Memory B cell (primary cell): ENCODE results near the gene ANKRD11.
"Not testable (repeated sequence)": the region's sequence is repeated elsewhere in the genome, so short reads cannot be mapped to it uniquely, and the experiment has no call there.

Source experiments
- ATAC-seq: fragments of 150-1000 bp; cut with Tn5 transposase; 2 replicates; pipeline ENCODE4 v1.10.0; 2021; ENCODE audit warnings: low read depth, mild to moderate bottlenecking, moderate library complexity
- DNase-seq, 2 donors: peaks; one replicate each; pipeline ENCODE4 v3.0.0; 2022; ENCODE audit warnings: low spot score in 2 of 2
- H3K27ac Mint-ChIP-seq: one replicate; pipeline ENCODE4 v1.8.0; 2022; ENCODE audit warnings: mild to moderate bottlenecking, moderate library complexity, mixed read lengths
- H3K27me3 Mint-ChIP-seq: one replicate; pipeline ENCODE4 v1.8.0; 2022; ENCODE audit warnings: mixed read lengths
- H3K36me3 Mint-ChIP-seq: one replicate; pipeline ENCODE4 v1.8.0; 2022; ENCODE audit warnings: mild to moderate bottlenecking, mixed read lengths
- H3K4me1 Mint-ChIP-seq: one replicate; pipeline ENCODE4 v1.8.0; 2022; ENCODE audit warnings: mixed read lengths
- H3K4me3 Mint-ChIP-seq: one replicate; pipeline ENCODE4 v1.8.0; 2022; ENCODE audit warnings: mild to moderate bottlenecking, moderate library complexity, mixed read lengths
- H3K9me3 Mint-ChIP-seq: one replicate; pipeline ENCODE4 v1.8.0; 2022; ENCODE audit warnings: mixed read lengths

Gene ANKRD11

DNA sequence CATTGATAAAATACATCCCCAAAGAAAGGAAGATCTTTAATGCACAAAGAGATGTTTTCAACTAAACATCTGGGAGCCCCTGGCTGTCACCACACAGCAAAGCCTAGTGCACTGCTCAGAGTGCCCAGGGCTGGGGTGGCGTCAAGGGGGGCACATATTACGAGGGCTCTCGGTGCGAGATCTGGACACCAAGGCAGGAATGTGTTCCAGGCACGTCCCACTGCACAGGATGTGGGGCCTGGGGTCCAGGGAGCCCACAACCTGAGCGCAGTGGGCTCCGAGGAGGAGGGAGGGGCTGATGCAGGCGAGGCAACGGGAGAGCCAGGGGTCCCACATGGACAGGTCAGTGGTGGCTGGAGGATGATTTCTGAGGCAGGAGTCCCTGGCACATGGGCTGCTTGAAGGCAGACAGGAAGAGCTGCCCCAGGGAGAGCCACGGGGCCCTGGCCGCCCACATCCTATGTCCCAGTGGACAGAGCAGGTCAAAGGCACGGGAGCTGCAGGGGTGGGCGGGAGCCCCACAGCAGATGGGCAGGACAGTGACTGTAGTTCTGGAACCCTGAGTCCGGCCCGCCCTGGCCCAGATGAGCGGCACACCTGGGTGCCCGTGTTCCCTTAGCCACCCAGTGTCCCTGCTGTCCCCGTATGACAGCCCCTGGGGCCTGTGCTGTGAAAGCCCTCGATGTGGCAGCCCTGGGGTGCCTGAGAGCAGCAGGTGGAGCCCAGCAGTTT, 216.5 kb downstream of the ANKRD11 start:
- Mint-ChIP-seq H3K36me3 (peaks cover 47% of the 10 kb centered on the region), H3K4me3 (no peak overlapping the region), H3K9me3 (no peaks in the 10 kb centered on the region), H3K27me3 (no peaks in the 10 kb centered on the region), H3K27ac (no peak overlapping the region), H3K4me1 (peaks cover 2% of the 10 kb centered on the region)
- DNase-seq (no peak), ATAC-seq (no peak)

DNA sequence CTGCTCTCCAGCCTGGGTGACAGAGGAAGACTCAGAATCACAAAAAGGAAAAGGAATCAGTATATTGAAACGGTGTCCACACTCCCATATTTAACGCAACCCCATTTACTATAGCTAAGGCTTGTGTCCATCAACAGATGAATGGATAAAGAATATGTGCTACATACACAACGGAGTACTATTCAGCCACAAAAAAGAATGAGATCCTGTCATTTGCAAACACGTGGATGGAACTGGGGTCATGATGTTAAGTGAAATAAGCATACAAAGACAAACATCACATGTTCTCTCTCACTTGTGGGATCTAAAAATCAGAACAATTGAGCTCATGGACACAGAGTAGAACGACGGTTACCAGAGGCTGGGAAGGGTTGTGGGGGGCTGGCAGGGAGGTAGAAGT, 217.7 kb downstream of the ANKRD11 start:
- no peak overlapping the region for H3K4me3 Mint-ChIP-seq
- no peak overlapping the region for H3K27ac Mint-ChIP-seq
- no peak for DNase-seq
- H3K27me3 Mint-ChIP-seq: no peaks in the 10 kb centered on the region
- ATAC-seq: no peak
- H3K9me3 Mint-ChIP-seq: no peaks in the 10 kb centered on the region
- peaks cover 40% of the 10 kb centered on the region for H3K36me3 Mint-ChIP-seq
- H3K4me1 Mint-ChIP-seq: no peaks in the 10 kb centered on the region

GRCh38 chr16:89270666-89271345, 219.6 kb downstream of the ANKRD11 start:
- no peaks in the 10 kb centered on the region for H3K4me1 Mint-ChIP-seq
- no peak overlapping the region for H3K4me3 Mint-ChIP-seq
- H3K9me3 Mint-ChIP-seq: no peaks in the 10 kb centered on the region
- no peaks in the 10 kb centered on the region for H3K27me3 Mint-ChIP-seq
- no peak for ATAC-seq
- DNase-seq: no peak
- H3K36me3 Mint-ChIP-seq: peaks cover 38% of the 10 kb centered on the region
- no peak overlapping the region for H3K27ac Mint-ChIP-seq

DNA sequence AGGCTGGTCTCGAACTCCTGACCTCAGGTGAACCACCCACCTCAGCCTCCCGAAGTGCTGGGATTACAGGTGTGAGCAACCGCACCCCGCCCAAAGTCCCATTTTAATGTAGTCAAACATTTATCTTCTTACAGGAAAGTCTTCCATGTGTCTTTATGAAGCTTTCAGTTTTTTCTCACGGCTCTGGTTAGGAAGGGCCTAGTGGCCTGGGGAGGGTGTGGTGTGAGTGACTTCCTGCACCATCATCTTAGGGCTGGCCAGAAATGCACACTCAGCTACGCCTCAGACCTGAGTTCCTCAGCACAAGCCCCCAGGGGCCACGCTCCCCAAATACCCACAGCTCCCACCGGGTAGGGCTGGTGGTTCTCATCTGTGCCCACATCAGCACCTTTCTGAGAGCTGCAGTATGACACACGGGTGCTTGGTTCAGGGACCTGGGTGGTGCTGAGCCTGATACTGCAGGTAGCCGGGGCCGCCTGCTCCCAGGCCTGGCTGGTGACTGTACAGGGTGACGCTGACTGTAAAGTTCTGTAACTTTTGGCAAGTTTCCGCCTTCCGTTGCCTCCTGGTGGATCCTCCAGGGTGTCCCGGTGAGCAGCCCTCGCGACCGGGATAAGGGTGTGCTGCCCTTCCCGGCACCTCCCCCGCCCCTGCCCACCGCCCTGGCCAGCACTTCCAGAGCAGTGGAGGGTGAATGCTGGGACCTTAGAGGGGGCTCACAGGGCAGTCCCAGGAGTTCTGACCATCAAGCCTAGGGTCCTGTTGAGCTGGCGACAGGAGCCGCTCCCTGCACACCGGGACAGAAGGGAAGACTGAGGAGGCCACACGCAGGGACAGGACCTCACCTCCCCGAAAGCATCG, 220.3 kb downstream of the ANKRD11 start:
- H3K4me1 Mint-ChIP-seq: no peaks in the 10 kb centered on the region
- no peak overlapping the region for H3K27ac Mint-ChIP-seq
- DNase-seq (no peak), ATAC-seq (no peak)
- no peaks in the 10 kb centered on the region for H3K27me3 Mint-ChIP-seq
- no peak overlapping the region for H3K4me3 Mint-ChIP-seq
- peaks cover 33% of the 10 kb centered on the region for H3K36me3 Mint-ChIP-seq
- H3K9me3 Mint-ChIP-seq: no peaks in the 10 kb centered on the region

DNA sequence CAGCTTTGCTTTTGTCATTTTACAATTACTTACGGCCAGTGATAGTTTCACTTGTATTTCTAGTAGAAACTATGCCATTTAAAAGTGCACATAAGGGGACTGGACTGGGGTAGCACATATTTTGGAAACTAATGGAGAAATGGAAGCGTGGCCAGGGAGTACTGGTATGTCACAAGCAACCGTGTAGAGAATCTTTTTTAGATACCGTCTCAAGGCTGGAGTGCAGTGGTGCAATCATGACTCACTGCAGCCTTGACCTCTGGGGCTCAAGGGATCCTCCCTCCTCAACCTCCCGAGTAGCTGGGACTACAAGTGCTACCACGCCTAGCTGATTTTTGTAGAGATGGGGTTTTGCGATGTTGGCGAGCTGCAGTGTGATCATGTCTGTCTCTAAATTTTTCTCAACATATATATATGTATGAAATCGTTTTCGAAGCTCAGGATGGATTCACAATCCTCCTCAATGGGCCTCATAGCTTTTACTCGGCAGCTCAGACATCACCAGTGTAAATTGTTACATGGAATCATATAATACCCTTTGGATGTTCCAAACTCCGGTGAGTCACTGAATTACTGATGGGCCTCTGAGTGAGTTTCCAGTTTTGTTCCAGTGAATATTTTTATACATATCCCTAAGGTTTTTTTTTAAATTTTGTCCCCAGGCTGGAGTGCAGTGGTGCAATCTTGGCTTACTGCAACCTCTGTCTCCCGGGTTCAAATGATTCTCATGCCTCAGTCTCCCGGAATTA, 221.2 kb downstream of the ANKRD11 start:
- DNase-seq (no peak), ATAC-seq (no peak)
- Mint-ChIP-seq H3K27ac (no peak overlapping the region), H3K27me3 (no peaks in the 10 kb centered on the region), H3K4me3 (no peak overlapping the region), H3K9me3 (no peaks in the 10 kb centered on the region), H3K4me1 (no peaks in the 10 kb centered on the region), H3K36me3 (peaks cover 33% of the 10 kb centered on the region)

DNA sequence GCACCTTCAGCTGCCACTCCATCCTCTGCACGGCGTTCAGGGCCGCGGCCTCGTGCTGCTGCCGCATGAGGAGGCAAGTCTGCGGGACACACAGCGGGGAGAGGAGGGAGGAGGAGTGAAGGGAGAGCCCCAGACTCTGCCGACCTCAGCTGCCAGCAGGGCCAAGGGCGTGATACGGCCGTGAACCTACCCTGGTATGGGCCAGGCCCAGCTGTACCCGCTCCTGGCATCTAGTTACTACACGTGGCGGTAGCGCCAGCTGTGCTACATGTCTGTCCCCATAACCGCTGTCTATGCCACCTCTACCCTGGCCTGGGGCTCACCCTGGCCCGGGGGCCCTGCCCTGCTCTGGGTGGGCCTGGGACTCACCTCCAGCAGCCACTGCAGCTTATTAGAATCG, 221.8 kb downstream of the ANKRD11 start:
- Mint-ChIP-seq H3K27me3 (no peaks in the 10 kb centered on the region), H3K27ac (no peak overlapping the region), H3K4me1 (no peaks in the 10 kb centered on the region), H3K9me3 (no peaks in the 10 kb centered on the region), H3K4me3 (no peak overlapping the region), H3K36me3 (peaks cover 29% of the 10 kb centered on the region)
- no peak for DNase-seq
- ATAC-seq: no peak

- H3K36me3 Mint-ChIP-seq: peaks cover 22% of the 10 kb centered on the region
- not testable (repeated sequence) for H3K27ac Mint-ChIP-seq, ATAC-seq, DNase-seq, H3K27me3 Mint-ChIP-seq, H3K4me1 Mint-ChIP-seq, H3K4me3 Mint-ChIP-seq, H3K9me3 Mint-ChIP-seq
Measured at GRCh38 chr16:89267746-89268145, 222.6 kb downstream of the ANKRD11 start.

- Mint-ChIP-seq H3K27me3 (no peaks in the 10 kb centered on the region), H3K4me1 (peaks cover under 1% of the 10 kb centered on the region), H3K4me3 (no peak overlapping the region), H3K36me3 (peaks cover 14% of the 10 kb centered on the region), H3K9me3 (peaks cover 2% of the 10 kb centered on the region), H3K27ac (no peak overlapping the region)
- DNase-seq (no peak), ATAC-seq (no peak)
Measured at GRCh38 chr16:89266521-89267134, 223.7 kb downstream of the ANKRD11 start.

DNA sequence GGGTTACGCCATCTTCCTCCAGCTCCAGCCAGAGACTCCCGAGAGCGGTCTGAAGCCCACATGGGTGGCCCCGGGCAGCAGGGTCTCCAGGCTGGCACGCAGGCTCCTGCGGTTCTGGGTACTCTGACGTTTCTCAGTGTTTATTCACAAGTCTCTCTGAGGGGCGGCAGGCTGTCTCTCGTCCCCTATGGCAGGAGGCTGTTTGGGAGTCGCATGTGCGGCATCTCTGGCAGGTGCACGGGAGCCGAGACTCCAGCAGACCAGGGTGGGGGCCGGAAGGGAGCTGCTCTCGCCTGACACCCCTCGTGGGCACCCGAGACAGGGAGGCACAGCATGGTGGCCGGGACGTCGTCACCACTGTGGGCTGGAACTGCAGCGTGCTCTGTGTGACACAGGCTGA, 224.7 kb downstream of the ANKRD11 start:
- peaks cover 9% of the 10 kb centered on the region for H3K36me3 Mint-ChIP-seq
- no peak overlapping the region for H3K4me3 Mint-ChIP-seq
- no peaks in the 10 kb centered on the region for H3K27me3 Mint-ChIP-seq
- DNase-seq (no peak), ATAC-seq (no peak)
- H3K4me1 Mint-ChIP-seq: peaks cover 2% of the 10 kb centered on the region
- H3K27ac Mint-ChIP-seq: no peak overlapping the region
- H3K9me3 Mint-ChIP-seq: peaks cover 2% of the 10 kb centered on the region

GRCh38 chr16:89264800-89265550, 225.4 kb downstream of the ANKRD11 start:
- ATAC-seq (no peak), DNase-seq (no peak)
- Mint-ChIP-seq H3K27ac (no peak overlapping the region), H3K9me3 (peaks cover 2% of the 10 kb centered on the region), H3K27me3 (no peaks in the 10 kb centered on the region), H3K36me3 (peaks cover 7% of the 10 kb centered on the region), H3K4me1 (peaks cover 2% of the 10 kb centered on the region), H3K4me3 (no peak overlapping the region)

DNA sequence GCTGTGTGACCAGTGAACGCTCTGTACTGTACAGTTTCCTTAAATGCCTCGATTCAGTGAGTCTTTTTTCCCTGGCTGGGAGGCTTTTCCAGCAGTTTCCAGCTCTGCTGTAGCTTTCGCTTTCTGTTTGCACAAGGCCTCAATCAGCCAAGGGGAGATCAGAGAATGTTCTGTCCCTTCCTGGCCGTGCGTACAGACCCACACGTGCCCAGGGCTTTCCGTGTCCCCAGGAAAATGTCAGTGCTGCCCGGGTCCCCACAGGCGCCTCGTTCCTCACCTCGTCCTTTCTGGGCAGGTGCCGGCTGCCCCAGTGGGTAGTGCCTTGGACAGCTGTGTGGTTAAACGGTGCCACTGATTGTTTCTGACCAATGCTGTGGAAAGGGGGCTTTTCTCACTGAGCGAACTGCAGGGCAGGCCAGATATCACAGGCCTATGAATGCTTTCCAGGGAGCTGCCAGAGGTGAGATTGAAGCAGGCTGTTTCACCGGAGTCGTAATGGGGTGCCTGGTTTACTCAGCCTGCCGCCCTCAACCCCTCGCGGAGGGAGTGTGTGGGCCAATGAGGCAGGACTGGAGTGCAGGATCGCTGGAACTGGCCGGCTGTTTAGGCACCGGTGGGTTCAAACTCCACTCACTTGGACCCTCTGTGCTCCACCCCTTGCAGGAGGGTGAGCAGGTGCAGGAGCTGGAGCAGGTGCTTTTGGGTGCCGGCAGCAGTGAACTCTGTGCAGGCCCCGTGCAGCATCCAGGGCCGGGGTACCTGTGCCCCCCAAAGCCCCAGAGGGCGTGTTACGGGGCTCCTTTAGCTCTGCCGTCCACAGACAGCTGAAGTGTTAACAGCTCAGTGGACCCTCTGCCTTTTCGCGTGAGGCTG, 228.4 kb downstream of the ANKRD11 start:
- Mint-ChIP-seq H3K27me3 (peaks cover 11% of the 10 kb centered on the region), H3K9me3 (peaks cover 2% of the 10 kb centered on the region), H3K4me3 (no peak overlapping the region), H3K27ac (no peak overlapping the region), H3K36me3 (peaks cover 2% of the 10 kb centered on the region), H3K4me1 (peaks cover 5% of the 10 kb centered on the region)
- no peak for ATAC-seq
- no peak for DNase-seq

GRCh38 chr16:89259901-89260300, 230.5 kb downstream of the ANKRD11 start:
- not testable (repeated sequence) for H3K4me3 Mint-ChIP-seq, H3K36me3 Mint-ChIP-seq, H3K4me1 Mint-ChIP-seq, H3K27ac Mint-ChIP-seq, H3K9me3 Mint-ChIP-seq, DNase-seq, ATAC-seq
- peaks cover 16% of the 10 kb centered on the region for H3K27me3 Mint-ChIP-seq
